Measurements from ENCODE around the gene TFCP2. TPM values are rescaled to one million over a fixed set of nuclear protein-coding genes. Genes with fewer than 3 reads are reported as not detected.

The TFCP2 gene
- total RNA-seq, 1 donor from 2014 or later, result 9.2 TPM

DNA sequence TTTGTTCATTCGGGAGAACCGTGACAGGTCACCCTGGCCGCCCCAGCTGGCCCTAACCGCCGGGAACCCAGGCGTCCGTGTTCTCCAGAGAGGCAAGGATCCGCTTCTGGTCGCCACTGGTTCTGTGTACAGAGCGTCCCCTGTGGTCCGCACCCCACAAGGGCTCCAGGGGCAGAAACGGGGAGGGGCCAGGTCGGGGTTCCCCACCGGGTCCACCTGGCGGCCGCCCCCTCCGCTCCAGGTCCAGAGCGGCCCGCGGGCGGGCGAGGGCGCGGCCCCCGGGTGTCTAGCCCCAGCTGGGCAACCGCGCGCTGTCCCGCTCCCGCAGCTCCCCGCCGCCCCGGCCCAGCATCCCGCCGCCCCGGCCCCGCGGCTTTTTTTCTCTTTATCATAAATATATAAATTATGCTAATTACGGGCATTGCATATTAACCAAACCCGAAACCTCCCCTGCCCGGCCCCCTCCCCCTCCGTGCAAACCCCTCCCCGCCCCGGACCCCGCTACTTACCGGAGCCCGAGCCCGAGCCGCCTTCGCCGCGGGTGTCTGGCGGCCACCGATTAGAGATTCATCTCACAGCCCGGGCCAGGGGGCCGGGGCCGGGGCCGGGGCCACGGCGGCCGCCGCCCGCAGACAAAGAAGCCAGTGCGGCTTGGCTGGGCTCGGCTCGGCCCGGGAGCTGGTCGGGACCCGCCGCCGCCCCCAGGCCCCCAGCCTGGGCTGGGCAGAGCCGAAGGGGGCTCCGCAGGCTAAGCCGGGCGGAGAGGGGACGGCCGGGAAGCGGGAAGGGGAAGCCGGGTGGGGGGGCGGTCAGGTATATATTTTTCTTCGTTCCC is 44.4 kb upstream of the TFCP2 start:
- DNase-seq (ENCODE audit: low read depth), result no peak
- TF ChIP-seq, protein P1, sequence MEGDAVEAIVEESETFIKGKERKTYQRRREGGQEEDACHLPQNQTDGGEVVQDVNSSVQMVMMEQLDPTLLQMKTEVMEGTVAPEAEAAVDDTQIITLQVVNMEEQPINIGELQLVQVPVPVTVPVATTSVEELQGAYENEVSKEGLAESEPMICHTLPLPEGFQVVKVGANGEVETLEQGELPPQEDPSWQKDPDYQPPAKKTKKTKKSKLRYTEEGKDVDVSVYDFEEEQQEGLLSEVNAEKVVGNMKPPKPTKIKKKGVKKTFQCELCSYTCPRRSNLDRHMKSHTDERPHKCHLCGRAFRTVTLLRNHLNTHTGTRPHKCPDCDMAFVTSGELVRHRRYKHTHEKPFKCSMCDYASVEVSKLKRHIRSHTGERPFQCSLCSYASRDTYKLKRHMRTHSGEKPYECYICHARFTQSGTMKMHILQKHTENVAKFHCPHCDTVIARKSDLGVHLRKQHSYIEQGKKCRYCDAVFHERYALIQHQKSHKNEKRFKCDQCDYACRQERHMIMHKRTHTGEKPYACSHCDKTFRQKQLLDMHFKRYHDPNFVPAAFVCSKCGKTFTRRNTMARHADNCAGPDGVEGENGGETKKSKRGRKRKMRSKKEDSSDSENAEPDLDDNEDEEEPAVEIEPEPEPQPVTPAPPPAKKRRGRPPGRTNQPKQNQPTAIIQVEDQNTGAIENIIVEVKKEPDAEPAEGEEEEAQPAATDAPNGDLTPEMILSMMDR (conservative IDR thresholded peaks at IDR 0.05; ENCODE audit: low read depth, low read length), result no peak
- peak overlapping the region; percentile 65 for H3K4me3 ChIP-seq (ENCODE audit: low read depth, low read length)

DNA sequence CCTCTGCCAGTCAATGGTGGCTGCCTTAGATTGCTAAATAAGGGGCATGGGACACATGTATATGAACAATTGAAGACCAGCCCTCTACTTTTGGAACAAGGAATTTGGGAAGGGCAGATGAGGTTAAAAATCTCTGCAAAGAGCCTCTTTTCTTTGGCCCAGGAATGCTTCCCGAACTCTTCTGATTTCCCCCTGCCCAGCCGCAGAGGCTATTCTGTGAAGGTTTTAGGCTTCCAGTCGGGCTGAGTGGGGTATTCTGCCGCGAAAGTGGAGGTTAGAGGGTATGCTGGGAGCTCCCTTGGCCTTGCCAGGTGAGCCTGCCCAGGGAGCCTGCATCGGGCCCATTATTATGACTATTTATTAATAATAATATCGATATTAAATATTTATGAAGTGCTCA is 43.7 kb upstream of the TFCP2 start:
- TF ChIP-seq, protein P1 (conservative IDR thresholded peaks at IDR 0.05; ENCODE audit: low read depth, low read length), result no peak
- no peak for DNase-seq (ENCODE audit: low read depth)
- H3K4me3 ChIP-seq (ENCODE audit: low read depth, low read length), result peak overlapping the region; percentile 65

DNA sequence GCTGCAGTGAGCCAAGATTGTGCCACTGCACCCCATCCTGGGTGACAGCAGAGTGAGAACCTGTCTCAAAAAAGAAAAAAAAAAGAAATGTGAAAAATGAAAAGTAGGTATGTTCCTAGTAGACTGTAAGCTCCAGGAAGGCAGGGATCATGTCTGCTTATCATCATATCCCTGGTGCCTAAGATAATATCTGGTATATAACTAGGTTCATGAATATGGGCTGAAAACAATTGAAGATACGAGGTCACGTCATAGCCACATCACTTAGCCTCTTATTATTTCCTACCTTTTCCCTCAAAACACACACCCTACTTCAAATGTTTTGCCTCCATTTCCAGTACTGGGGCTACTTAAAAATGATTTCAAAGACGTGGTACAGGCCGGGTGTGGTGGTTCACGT is 42.0 kb upstream of the TFCP2 start:
- H3K4me3 ChIP-seq (ENCODE audit: low read depth, low read length), result no peak overlapping the region
- no peak for DNase-seq (ENCODE audit: low read depth)
- TF ChIP-seq, protein P1 (conservative IDR thresholded peaks at IDR 0.05; ENCODE audit: low read depth, low read length), result no peak

DNA sequence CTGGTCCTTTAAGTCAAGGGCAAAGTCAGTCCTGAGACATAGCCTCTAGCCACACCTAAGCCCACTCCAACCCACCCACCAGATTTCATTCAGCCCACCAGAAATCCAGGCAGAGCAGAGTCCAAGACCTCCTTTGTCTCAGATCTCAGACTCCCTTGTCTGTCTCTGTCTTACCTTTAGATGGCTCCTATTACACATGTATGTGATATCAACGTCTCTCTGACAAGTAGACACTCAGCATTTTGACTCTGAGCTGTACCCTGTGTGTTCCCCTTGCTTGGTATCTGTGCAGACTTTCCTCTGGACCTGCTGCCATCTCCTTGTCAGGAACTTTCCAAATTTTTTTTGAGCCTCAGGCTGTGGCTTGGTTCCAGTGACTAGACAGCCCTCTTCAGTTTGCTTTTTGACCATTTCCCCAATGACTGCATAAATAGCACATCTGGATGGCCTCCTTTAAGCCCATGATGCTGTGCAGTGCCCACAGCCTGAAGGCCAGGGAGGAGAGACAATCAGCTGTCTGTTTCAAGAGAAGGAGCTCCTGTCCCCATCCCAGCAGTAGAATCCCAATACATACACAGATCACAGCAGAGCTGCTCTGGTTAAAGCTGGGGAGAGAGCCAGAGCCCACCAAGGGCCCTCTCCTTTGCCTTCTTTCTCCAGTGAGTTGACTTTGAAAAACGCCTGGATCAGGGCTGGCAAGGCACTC is 37.9 kb upstream of the TFCP2 start:
- no peak for DNase-seq (ENCODE audit: low read depth)
- H3K4me3 ChIP-seq (ENCODE audit: low read depth, low read length), result no peak overlapping the region
- TF ChIP-seq, protein P1 (conservative IDR thresholded peaks at IDR 0.05; ENCODE audit: low read depth, low read length), result no peak

DNA sequence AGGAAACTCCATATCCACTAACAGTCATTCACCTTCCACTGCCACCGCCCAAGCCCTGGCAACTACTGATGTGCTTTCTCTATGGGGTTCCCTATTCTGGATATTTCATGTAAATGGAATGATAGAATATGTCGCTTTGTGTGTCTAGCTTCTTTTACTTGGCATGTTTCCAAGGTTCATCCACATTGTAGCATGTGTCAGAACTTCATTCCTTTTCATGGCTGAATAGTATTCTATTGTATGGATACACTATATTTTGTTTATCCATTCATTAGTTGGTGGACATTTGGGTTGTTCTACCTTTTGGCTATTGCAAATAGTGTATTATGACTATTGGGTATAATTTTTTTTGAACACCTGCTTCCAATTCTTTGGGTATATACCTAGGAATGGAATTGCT is 36.3 kb upstream of the TFCP2 start:
- TF ChIP-seq, protein P1 (conservative IDR thresholded peaks at IDR 0.05; ENCODE audit: low read depth, low read length), result no peak
- DNase-seq (ENCODE audit: low read depth), result no peak
- no peak overlapping the region for H3K4me3 ChIP-seq (ENCODE audit: low read depth, low read length)

DNA sequence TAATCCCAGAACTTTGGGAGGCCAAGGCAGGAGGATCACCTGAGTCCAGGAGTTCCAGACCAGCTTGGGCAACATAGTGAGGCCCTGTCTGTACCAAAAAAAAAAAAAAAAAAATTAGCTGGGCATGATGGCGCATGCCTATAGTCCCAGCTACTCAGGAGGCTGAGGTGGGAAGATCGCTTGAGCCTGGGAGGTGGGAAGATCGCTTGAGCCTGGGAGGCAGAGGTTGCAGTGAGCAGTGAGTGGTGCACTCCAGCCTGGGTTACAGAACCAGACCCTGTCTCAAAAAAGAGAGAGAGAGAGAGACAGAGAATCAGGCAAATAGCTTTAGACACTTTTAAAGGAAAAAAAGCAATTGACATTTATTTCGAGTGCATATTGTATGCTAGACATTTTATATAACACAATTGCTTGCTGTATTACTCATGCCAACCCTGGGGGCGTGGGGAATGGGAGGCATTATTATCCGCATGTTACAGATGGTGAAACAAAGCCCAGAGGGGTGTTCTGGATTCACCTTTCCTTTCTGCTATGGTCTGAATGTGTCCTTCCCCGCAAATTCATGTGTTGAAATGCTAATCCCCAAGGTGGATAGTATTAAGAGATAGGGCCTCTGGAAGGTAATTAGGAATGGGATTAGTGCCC is 35.2 kb upstream of the TFCP2 start:
- TF ChIP-seq, protein P1 (conservative IDR thresholded peaks at IDR 0.05; ENCODE audit: low read depth, low read length), result no peak
- DNase-seq (ENCODE audit: low read depth), result no peak
- no peak overlapping the region for H3K4me3 ChIP-seq (ENCODE audit: low read depth, low read length)
